A204.1 (cell line): ENCODE data around the gene IGDCC3.

Experiments used
- FAIRE-seq: peaks from 2 replicates; lab custom pipeline; 2012; peaks lifted over from hg19 to GRCh38; lab: Jason Lieb, UNC

IGDCC3 gene

GRCh38 chr15:65327651-65328393, 50.0 kb downstream of the IGDCC3 start:
- FAIRE-seq, result no peak

DNA sequence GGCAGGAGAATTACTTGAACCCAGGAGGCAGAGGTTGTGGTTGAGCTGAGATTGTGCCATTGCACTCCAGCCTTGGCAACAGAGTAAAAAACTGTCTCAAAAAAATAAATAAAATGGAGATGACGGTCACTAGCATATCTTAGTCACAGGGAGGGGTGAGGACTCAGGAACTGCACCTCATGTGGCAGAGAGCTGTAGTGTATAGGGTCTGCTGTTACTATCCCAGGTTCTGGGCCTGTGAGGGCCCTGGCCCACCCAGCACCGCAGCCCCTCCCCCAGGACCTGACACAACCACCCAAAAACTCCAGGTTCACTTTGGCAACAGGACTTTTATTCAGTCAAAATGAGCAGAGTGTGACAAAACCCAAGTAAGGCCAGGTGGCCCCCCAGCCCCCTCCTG, 51.0 kb downstream of the IGDCC3 start:
- FAIRE-seq, result no peak

GRCh38 chr15:65326117-65326526, 51.7 kb downstream of the IGDCC3 start:
- no peak for FAIRE-seq

DNA sequence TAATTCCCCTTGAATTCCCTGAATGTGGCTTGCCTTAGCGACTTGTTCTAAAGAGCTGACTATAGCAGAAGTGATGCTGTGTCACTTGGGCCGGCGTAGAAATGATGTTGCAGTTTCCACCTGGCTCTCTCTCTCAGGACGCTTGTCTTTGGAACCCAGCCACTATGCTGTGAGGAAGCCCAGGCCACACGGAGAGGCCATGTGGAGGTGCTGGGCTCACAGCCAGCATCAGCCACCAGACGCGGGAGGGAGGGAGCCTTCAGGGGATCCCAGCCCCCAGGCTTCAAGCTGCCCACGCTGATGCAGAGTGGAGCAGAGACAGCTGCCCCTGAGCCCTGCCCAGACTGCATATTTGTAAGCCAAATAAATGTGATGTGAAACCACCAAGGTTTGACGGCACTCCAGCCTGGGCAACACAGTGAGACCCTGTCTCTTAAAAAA, 54.7 kb downstream of the IGDCC3 start:
- FAIRE-seq, result no peak

DNA sequence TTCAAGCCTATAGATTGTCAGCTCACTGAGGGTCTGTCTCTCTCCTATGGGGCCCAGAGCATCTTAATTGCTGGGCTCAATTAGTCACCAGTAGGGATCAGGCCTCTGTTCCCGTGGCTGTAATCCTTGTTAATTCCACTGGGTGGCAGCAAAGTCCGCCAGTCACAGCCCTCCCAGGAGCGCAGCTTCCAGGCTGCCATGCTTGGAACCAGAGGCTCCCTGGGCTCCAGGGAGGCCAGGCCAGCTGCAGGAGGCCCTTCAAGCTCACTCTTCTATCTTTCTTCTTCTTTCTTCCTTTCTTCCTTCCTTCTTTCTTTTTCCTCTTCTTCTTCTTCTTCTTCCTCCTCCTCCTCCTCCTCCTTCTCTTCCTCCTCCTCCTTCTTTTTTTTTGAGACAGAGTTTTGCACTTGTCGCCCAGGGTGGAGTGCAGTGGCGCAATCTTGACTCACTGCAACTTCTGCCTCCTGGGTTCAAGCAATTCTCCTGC, 58.9 kb downstream of the IGDCC3 start:
- peak; percentile 48 for FAIRE-seq

GRCh38 chr15:65312400-65312916, 65.3 kb downstream of the IGDCC3 start:
- FAIRE-seq, result no peak

DNA sequence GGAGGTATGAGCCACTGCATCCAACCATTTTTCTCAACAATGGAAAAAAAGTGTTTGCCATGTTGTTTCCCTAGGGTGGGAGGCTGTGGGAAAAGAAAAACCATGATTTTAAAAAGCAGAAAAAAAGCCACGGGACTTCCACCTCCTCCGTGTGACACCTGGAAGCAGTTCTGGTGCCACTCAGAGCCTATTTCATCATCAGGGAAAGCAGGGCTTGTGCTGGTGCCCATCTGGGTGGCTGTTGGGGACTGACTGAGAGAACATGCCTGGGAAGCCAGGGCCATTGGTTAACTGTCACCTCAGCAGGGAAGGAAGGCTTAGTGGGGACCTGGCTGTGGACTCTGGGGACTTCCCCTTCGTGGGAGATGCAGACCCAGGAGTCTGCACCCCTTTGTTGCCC, 66.0 kb downstream of the IGDCC3 start:
- no peak for FAIRE-seq

DNA sequence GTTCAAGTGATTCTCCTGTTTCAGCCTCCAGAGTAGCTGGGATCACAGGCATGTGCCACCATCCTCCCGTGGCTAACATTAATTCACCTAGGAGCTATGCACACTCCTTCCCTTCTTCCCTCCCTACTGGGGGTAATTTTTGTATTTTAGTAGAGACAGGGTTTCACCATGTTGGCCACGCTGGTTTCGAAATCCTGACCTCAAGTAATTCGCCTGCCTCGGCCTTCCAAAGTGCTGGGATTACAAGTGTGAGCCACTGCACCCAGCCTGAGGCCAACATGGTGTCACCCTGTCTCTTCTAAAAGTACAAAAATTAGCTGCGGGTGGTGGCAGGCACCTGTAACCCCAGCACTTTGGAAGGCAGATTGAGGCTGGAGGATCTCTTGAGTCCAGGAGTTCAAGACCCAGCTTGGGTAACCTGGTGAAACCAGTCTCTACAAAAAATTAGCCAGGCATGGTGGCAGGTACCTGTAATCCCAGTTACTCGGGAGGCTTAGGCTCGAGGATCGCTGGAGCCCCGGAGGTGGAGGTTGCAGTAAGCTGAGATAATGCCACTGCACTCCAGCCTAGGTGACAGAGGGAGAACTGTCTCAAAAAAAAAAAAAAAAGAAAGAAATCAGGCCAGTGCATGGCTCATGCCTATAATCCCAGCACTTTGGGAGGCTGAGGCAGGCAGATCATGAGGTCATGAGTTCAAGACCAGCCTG, 67.2 kb downstream of the IGDCC3 start:
- FAIRE-seq, result no peak

GRCh38 chr15:65309882-65310418, 67.9 kb downstream of the IGDCC3 start:
- FAIRE-seq, result no peak

- no peak for FAIRE-seq
These were observed 69.8 kb downstream of the IGDCC3 start for GRCh38 chr15:65307978-65308377.

GRCh38 chr15:65306551-65306950, 71.3 kb downstream of the IGDCC3 start:
- no peak for FAIRE-seq

- no peak for FAIRE-seq
These were observed 72.0 kb downstream of the IGDCC3 start for GRCh38 chr15:65305776-65306175.

GRCh38 chr15:65305150-65305758, 72.5 kb downstream of the IGDCC3 start:
- no peak for FAIRE-seq

GRCh38 chr15:65304381-65305149, 73.2 kb downstream of the IGDCC3 start, which contains the start of gene RNU5B-1:
TSS of gene RNU5B-1 (plus strand) at chr15:65304677.
- peak; percentile 97 for FAIRE-seq

GRCh38 chr15:65303687-65304380, 74.0 kb downstream of the IGDCC3 start:
- no peak for FAIRE-seq

- FAIRE-seq, result no peak
These were observed 75.7 kb downstream of the IGDCC3 start for GRCh38 chr15:65302061-65302460.

GRCh38 chr15:65300924-65301441, 76.8 kb downstream of the IGDCC3 start:
- FAIRE-seq, result no peak

GRCh38 chr15:65298731-65299130, 79.1 kb downstream of the IGDCC3 start:
- FAIRE-seq, result no peak

- no peak for FAIRE-seq
These were observed 84.8 kb downstream of the IGDCC3 start for GRCh38 chr15:65292938-65293518.

- no peak for FAIRE-seq
These were observed 87.6 kb downstream of the IGDCC3 start for GRCh38 chr15:65290228-65290627.
